Testis (tissue), 2 donors: ENCODE data around the gene NUP188.

Source experiments
- POLR2A ChIP-seq: fragments of 450-650 bp; IDR thresholded peaks from one replicate; pipeline ENCODE4 v1.6.1; 2017; ENCODE audit warnings: antibody characterized with exemption, mild to moderate bottlenecking, moderate library complexity
- TF ChIP-seq, protein P1 (sequence below), 3 experiments: fragments of 450-650 bp in 2 of 3; fragments of 200-600 bp in 1 of 3; sonication (generic) in 1 of 3; IDR thresholded peaks; one replicate each; pipeline ENCODE4 v1.5.1; 2016 to 2019; ENCODE audit warnings: antibody characterized with exemption in 3 of 3, mild to moderate bottlenecking in 2 of 3, moderate library complexity in 1 of 3

DNA sequence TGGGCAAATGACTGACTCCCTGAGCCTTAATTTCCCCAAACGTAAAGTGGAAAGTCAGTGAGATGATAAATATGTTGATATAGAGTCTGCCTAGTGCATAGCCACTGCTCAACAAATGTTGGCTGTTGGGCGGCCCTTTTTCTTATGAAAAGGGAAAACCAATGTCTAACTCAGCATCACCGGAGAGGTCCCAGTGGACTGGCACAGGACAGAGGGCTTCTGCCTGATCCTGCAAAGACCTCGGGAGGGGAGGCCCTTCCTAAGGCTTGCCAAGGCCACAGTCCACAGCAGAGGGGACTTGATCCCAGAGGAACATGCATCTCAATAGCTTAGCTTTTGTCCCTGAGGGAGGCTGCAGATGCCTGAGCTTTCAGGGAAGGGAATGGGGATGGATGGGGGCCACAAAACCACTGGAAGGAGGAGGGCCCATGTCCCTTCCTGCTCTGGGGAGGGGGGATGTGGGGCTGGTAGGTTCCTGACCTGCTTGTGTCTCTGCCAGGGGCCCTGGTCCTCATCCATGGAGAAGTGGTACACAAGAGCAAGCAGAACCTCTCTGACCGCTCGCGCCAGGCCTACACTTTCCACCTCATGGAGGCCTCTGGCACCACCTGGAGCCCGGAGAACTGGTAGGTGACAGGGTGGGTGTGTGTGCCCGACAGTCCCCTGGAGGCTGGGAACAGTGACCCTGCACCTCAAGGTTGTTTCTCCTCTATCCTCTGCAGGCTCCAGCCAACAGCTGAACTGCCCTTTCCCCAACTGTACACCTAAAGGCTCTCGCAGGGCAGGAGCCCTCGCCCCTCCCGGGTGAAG is 6.3 kb upstream of the NUP188 start:
- TF ChIP-seq, protein P1, sequence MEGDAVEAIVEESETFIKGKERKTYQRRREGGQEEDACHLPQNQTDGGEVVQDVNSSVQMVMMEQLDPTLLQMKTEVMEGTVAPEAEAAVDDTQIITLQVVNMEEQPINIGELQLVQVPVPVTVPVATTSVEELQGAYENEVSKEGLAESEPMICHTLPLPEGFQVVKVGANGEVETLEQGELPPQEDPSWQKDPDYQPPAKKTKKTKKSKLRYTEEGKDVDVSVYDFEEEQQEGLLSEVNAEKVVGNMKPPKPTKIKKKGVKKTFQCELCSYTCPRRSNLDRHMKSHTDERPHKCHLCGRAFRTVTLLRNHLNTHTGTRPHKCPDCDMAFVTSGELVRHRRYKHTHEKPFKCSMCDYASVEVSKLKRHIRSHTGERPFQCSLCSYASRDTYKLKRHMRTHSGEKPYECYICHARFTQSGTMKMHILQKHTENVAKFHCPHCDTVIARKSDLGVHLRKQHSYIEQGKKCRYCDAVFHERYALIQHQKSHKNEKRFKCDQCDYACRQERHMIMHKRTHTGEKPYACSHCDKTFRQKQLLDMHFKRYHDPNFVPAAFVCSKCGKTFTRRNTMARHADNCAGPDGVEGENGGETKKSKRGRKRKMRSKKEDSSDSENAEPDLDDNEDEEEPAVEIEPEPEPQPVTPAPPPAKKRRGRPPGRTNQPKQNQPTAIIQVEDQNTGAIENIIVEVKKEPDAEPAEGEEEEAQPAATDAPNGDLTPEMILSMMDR (IDR thresholded peaks at IDR 0.05), result no peak
- no peak for TF ChIP-seq POLR2A
